G401 (cell line): ENCODE measurements around the gene ARPC5. TPM values are rescaled to one million over a fixed set of nuclear protein-coding genes. Genes with fewer than 3 reads are reported as not detected.
A peak's percentile ranks its signal among the peaks of the same experiment; 100 is the strongest.
"Not testable (repeated sequence)": the region's sequence is repeated elsewhere in the genome, so short reads cannot be mapped to it uniquely, and the experiment has no call there.

Experiments
- DNase-seq: peaks from one replicate; pipeline ENCODE4 v3.0.0-alpha.2; 2015; ENCODE audit warnings: low spot score
- in situ Hi-C: cut with HindIII; loops from 2 replicates; pipeline ENCODE4 v1.10.0; 2016; ENCODE audit warnings: low sequenced_read_pairs, mixed read lengths
- total RNA-seq: library from RNA; depleted of rRNA; stranded (reverse); fragments of >200 nt; shearing (Covaris generic); gene quantifications from 2 replicates; pipeline ENCODE4 v1.2.3, GENCODE V29; 2014

ARPC5 gene
- total RNA-seq, 1 experiment from 2014 or later: 155 TPM

DNA sequence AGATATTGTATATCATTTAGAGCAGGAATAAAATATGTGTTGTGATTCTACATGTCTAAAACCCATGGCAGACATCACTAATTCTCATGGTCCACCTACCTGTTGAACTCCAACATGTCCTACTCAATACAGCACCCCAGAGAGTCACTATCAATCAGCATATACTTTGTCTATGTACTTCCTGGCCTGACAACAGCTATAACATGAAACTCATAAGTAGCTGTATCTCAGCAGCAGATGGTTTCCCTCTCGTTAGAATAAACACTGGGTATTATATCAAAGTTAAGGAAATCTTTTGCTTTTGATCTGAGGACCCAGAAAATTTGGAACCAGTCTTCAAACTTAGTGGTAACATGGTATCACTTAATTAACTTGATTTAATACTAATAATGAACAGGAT, 15.8 kb downstream of the ARPC5 start:
- in situ Hi-C loops: no loop called here
- DNase-seq: no peak

DNA sequence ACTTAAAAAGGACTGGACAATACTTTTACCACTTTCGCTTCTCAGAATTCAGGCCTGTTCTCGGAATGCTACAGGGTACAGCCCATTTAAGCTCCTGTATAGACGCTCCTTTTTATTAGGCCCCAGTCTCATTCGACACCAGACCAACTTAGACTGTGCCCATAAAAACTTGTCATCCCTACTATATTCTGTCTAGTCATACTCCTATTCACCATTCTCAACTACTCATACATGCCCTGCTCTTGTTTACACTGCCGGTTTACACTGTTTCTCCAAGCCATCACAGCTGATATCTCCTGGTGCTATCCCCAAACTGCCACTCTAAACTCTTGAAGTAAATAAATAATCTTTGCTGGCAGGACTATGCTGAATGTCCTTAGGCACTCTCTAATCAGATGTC, 17.4 kb downstream of the ARPC5 start:
- in situ Hi-C loops: not testable (repeated sequence)

DNA sequence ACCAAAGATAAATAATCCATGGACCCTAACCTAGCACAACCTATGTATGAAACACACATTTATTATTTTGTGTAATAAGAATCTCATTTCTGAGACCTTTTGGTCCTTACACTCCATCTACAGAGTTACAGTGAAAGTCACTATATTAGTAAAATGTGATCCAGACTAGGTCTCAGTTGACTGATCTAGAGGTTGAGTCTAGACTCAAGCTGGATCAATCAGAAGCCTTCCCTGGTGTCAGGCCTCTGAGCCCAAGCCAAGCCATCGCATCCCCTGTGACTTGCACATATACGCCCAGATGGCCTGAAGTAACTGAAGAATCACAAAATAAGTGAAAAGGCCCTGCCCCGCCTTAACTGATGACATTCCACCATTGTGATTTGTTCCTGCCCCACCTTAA, 22.6 kb downstream of the ARPC5 start:
- in situ Hi-C loops: not testable (repeated sequence)

More for the DNA sequence above, 17.4 kb downstream of the ARPC5 start:
- DNase-seq: not testable (repeated sequence)

DNA sequence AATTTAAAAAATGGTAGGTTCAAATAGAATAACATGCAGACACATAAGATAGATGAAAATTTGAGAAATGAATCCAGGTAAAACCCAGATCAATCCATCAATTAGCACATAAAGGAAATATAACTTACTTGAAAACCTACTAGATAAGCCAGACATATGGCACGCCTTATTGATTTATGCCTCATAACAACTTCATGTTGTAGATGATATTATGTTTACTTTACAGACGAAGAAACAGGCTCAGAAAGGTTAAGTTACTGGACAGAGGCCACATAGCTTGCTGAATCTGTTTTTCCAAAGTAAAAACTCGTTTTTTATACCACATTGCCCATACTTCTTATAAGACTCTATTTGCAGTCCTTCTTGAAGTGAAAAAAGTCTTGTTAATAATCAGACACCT, 23.2 kb downstream of the ARPC5 start:
- in situ Hi-C loops: no loop called here
- no peak for DNase-seq

More for the DNA sequence above, 22.6 kb downstream of the ARPC5 start:
- DNase-seq: not testable (repeated sequence)

DNA sequence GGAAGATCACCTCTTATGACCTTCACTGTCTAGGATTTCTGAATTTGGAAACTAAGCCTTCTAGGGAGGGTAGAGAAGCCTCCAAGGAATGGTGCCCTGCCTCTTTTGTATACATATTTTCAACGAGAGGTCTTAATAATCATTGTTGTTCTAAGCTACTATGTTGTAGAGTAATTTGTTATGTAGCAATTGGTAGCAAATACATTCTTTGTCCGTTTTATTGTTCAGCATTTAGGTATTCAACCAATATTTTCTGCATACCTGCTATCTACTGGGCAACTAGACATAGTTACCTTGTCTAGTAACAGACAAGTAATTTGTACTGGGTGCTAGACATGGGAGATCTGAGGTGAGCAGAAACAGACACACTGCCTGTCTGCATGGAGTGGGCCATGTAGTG, 24.6 kb downstream of the ARPC5 start:
- in situ Hi-C loops: no loop called here
- no peak for DNase-seq

DNA sequence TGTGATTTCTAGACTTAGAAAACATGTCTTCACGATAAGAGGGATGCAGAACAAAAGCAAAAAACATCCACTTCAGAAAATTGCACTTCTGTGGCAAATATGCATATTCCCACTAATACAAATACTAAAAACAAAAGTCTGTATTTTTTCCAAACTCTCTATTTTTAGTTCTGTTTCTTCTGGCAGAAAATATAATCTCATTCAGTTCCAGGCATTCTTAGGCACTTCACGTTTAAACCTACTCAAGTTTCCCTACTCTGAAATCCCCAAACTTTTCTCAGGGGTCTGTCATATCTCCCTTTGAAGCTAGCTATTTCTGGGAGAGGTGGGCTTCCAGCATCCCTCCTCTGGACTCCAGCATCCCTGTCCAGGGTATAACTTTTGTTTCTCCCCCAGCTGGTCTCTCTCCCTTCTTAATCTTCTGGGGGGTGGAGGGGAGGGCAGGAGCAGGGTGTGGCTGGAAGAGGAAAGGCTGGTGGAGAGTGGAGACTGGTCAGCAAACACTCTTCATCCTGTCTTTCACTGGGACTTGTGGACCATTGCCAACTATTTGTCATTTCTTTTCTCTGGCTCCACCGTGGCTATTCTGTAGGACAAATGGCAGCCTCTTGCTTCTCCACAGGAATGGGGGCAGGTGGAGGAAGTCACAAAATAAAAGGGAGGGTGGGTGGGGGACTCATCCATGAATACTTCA, 25.7 kb downstream of the ARPC5 start:
- DNase-seq: no peak
- in situ Hi-C loops: no loop called here

DNA sequence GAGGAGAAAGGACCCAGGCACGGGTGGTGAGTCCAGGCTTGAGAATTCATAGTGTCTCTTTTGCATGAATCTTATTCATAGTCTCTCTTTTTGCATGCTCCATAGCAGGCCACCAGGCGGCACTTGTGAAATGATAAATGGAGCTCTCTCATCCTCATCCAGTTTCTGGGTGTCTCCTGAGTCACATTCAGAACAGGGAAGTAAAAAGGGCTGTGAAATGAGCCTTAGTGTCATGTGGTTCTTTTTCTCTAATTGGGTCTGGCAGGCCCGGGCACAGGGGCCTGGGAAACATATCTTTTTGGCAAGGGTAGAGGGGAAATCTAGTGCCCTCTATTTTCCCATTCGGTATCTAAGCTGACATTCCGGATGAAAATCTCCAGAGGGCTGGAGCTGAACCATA, 26.3 kb downstream of the ARPC5 start:
- peak; percentile 50 for DNase-seq
- in situ Hi-C loops: no loop called here

DNA sequence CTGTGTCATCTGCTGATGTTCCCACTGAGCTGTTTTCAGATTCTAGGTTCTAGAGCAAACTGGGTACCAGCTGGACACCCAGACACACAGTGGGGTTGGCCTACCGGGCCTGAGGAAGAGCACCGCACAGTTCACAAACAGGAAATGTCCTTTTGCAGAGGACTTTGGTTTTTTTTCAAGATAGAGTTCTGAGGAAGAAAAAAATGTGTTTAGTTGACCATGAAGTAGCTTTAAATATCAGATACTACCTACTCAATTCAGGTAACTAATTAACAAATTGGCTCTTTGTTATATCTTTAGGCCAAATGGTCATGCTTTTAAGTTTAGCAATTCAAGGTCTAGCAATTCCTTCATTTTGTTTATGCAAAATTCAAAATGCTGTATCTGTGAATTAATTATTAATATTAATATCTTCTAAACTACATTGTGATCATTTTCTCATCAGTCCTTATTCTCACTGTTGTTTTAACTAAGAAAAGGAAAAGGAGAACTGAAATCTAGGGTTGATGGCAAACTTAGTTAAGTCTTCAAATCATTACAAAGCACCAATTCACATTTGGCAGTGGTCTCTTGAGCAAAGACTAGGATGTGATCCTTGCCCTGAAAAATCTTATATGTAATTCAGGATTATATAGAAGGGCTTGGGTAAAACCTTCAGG, 28.1 kb downstream of the ARPC5 start:
- no peak for DNase-seq
- in situ Hi-C loops: no loop called here

DNA sequence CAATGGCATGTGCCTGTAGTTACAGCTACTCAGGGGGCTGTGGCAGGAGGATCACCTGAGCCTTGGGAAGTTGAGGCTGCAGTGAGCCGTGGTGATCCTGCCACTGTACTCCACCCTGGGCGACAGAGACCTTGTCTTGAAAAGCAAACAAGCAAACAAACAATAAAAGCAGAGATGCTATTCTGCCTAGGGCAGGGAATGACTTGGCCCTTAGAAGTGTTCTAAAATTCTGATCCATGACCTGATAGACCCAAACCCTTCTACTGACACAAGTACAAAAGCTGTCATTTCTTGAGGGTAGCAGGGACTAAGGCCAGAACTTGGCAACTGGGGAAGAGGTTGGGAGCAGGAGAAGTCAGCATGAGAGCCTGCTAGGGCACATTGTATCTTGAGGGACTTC, 29.7 kb downstream of the ARPC5 start:
- in situ Hi-C loops: no loop called here

DNA sequence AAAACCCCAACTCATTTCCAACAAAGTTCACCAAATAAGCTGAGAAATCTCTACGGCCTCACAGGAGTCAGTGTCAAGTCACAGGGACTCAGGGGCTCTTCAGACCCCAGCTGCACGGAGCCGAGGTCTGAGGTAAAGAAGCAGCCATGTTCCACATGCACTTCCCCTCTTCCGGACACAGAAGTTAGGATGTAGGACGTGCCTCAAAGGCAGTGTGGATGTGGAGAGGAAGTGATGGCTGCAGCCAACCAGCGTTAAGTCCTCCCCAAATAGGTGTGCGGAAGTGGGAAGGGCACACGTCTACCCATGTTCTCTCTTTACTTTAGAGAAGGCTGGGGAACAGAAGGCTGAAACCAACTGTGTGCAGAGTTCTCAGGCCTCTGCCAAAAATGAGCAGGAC, 30.8 kb downstream of the ARPC5 start:
- in situ Hi-C loops: no loop called here
- DNase-seq: no peak

More for the DNA sequence above, 29.7 kb downstream of the ARPC5 start:
- no peak for DNase-seq

DNA sequence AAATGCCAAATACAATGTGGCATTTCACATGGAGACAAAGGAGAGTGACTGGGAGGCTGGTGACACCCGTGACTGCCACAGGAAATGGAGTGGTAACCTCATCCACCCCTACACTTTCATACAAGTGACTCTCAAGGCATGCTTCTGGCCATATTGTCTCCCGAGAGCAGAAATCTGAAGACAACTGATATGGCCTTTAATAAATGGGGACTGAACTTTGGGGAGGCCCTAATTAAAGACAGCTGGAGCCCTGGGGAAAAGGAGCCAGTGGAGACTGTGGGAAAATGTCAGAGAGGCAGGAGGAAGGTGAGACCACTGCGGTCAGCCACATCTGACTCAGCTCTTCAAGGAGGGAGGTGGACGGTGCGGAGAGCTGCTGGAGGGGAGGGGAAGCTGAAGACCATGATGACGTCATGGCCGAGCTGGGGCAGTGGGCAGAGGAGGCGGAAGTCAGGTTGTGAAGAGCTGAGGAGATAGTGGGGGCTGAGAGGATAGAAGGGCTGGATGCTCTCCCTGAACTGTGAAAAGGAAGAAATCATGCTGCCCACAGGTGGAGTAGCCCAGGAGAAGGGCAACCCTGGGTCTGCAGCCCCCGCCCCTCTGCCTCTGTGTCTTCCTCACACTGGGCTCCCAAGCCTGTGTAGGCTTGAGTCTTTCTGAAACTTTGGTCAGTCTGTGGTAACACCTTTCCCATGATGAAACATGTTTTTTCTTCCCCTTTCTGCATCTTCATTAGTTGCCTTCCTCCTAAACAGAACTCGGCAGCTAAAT, 31.4 kb downstream of the ARPC5 start:
- DNase-seq: no peak
- in situ Hi-C loops: no loop called here

DNA sequence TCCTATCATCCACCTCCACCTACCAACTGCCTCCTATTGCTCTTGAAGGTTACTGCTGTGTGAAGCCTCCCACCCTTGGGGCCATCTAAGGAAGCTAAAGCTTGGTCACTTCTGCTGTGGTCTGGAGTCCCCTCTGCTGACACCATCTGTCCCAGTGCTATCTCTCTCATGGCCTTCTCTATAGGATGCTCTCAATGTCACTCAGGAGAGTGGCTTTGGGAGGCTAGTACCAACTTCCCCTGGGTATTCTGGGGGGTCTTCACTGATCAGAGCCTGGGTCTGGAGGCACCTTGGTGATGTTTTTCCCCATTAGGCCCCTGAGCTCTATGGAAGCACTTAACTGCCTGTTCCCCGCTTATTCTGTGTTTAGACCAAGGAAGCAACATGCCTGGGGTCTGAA, 33.1 kb downstream of the ARPC5 start:
- DNase-seq: no peak
- in situ Hi-C loops: no loop called here

DNA sequence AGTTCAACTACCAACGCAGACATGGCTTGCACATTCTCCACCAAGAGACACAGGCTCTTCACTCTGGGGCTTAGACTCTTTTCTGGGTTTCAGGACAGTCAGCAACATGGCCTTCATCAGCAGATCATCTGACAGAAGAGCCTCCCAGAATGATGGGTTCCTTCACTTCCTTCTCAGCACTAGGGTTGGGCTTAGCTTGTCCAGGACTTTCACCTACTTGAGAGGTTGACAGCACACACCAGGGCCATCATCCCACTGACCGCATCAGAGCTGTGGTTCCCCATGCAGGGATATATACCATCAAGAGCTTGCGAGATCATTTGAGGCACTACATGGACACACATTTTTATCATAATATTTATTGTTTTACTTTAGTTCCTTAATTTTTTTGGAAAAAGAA, 34.9 kb downstream of the ARPC5 start:
- no peak for DNase-seq
- in situ Hi-C loops: no loop called here

DNA sequence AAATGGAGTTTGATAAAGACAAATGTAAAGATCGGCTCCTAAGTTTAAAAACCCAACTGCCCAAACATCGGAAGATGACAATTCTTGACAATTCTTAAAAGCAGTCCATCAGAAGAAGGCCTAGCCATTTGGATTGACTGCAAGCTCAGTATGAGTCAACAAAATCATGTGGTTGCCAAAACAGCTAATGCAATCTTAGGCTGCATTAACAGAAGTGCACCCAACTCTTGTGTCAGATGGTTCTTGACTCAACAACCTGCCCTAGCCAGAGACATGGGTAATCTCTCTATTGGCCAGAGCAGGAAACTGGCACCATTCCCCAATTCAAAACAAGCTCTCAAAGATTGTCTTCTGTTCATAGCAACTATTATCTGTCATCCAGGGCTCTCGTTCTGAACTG, 35.4 kb downstream of the ARPC5 start:
- no peak for DNase-seq
- in situ Hi-C loops: no loop called here

DNA sequence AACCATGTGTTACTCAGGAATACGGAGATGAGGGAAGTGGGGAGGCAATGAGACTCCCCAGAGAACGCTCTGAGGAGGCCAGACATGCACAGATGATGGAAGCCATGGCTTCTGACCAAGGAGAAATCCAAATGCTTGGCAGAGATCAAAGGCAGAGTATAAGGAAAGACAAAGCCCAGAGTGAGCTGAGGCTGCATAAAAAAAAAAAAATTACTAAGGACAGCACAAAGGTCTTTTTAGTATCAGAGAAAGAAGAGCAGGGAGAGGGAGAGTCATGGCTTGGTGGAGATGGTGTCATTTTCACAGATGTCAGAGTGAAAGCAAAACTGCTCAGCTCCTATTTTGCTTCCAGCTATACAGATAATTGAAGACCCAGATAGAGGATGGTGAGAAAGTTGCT, 37.2 kb downstream of the ARPC5 start:
- in situ Hi-C loops: no loop called here

DNA sequence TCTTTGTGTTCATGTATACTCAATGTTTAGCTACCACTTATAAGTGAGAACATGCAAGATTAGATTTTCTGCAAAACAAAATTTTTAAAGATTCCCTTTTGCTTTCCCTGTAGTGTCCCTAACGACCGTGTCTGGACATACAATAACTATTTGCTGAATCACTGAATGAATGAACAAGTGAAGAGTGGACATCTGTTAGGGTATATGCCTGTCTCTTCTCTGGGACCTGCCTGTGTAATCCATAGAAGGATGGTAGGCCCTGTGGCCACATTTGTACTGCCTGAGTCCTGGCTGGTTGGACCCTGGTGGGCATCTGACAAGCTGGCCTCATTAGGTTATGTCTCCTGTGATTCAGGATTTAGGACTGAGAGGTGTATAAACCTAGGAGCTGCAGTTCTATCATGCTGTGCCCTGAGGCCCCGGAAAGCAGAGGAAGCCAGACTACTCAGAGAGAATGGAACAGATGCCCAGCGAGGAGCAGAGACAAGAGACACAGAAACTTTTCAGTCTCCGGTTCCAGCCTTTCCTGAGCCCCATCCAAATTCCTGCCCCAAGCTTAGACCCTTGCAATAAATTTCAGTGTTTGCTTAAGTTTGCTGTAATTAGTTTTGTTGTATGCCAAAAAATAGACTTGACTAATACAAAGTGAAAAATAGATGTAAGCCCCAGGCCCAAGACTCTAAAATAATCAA, 37.8 kb downstream of the ARPC5 start:
- DNase-seq: no peak
- in situ Hi-C loops: no loop called here

More for the DNA sequence above, 37.2 kb downstream of the ARPC5 start:
- DNase-seq: no peak

DNA sequence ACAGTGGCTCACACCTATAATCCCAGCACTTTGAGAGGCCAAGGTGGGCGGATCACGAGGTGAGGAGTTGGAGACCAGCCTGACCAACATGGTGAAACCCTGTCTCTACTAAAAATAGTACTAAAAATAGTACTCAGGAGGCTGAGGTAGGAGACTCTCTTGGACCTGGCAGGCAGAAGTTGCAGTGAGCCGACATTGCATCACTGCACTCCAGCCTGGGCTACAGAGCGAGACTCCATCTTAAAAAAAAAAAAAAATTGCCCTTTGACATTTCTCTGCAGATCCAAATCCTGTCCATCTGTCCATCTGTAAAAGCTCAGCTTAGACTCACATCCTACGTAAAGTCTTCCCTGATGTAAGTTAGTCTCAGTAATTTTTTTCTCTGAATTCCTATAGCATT, 39.1 kb downstream of the ARPC5 start:
- no peak for DNase-seq
- in situ Hi-C loops: no loop called here

DNA sequence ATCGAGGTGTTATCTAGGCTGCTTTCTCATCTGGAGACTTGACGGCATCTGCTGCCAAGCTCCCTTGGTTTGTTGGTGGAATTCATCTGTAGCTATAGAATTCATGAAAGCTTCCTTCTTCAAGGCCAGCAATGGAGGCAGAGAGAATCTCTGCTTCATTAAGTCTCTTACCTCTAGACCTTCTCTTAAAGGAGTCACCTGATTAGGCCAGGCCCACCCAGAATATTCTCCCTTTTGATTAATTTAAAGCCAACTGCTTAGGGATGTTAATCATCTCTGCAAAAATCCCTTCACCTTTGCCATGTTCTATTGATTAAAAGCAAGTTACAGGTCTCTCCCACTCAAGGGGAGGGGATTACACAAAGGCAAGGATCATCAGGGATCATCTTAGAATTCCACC, 40.0 kb downstream of the ARPC5 start:
- DNase-seq: no peak
- in situ Hi-C loops: no loop called here

DNA sequence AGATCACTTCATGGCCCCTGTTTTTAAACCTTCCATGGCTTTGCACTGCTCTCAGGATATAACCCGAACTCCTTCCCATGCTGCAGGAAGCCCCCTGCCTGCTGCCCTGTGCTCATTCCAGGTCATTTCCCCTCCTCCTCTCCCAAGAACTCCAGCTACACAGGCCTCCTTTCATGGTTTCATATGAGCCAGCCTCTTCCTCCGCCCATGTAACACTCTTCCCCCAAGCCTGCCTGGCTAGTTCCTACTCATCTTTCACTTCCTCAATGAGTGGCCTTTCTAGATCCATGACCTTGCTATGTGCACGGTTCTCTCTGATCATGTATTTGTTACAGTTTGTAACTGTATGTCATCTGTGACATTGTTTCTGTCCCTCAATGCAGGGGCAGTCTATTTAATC, 42.2 kb downstream of the ARPC5 start:
- in situ Hi-C loops: no loop called here
- no peak for DNase-seq

DNA sequence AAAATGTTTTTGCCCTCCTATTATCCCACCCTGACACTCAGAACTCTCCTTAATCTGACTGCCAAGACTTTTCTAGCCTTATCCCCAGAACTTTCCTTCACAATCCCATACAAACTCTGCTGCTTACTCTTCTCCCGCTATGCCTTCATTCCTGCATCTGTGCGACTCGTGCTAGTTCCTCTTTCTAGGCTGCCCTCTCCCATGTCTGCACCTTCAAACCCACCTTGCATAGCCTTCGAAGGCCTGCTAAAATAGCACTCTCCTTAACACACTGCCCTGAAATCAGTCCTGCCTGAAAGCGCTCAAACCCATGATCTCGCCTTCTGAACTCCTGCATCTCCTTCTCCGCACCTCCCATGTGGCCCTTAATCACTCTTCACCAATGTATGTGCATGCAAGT, 42.9 kb downstream of the ARPC5 start:
- DNase-seq: no peak
- in situ Hi-C loops: no loop called here
